LNCAP (cell line): ENCODE measurements around the gene LTF.

ENCODE experiments used
- TF ChIP-seq, protein P1 (sequence below): fragments of 450-650 bp; IDR thresholded peaks from 2 replicates; pipeline ENCODE4 v1.5.1; 2017; ENCODE audit warnings: mild to moderate bottlenecking

LTF gene

GRCh38 chr3:46393011-46393410 lies 71.7 kb downstream of the LTF start:
- TF ChIP-seq, protein P1, sequence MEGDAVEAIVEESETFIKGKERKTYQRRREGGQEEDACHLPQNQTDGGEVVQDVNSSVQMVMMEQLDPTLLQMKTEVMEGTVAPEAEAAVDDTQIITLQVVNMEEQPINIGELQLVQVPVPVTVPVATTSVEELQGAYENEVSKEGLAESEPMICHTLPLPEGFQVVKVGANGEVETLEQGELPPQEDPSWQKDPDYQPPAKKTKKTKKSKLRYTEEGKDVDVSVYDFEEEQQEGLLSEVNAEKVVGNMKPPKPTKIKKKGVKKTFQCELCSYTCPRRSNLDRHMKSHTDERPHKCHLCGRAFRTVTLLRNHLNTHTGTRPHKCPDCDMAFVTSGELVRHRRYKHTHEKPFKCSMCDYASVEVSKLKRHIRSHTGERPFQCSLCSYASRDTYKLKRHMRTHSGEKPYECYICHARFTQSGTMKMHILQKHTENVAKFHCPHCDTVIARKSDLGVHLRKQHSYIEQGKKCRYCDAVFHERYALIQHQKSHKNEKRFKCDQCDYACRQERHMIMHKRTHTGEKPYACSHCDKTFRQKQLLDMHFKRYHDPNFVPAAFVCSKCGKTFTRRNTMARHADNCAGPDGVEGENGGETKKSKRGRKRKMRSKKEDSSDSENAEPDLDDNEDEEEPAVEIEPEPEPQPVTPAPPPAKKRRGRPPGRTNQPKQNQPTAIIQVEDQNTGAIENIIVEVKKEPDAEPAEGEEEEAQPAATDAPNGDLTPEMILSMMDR, result no peak

DNA sequence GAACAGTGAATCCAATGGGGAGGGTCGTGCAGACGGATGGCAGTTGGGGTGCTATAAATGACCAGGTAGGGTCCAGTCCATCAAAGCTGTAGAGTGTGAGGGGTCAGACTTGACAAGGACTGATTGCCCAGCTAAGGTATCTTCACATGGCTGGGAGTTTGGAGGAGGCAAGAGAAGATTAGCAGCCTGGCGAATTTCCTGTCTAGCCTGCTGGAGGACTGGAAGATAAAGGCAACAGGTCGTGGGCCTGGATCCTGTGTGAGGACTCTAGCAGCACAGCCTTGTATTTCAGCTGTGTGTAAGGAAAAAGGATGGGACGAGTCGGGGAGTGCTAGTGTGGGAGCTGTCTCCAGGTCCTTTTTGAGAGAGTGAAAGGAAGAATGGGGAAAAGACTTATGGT lies 75.4 kb downstream of the LTF start:
- TF ChIP-seq, protein P1, result no peak

GRCh38 chr3:46386205-46386604 lies 78.5 kb downstream of the LTF start:
- TF ChIP-seq, protein P1, result no peak
